ENCODE measurements around the gene WDR41.

The WDR41 gene

DNA sequence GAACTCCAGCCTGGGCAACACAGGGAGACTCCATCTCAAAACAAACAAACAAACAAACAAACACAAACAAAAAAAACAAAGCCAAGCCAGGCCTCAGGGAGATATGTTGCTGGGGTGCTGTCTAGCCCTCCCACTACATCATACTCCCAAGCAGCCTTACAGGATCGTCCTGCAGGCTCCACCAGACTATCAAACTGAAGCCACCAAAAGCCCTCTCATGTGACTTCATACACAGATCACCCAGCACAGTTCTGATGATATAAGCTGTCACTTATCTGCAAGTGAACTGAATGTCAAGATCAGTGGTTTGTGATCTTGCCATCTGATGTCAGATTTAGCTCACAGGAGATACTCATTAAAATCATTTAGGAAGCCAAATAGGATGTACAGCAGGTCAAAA lies 43.3 kb downstream of the WDR41 start:
- H2AFZ ChIP-seq (ENCODE audit: low read length, unreplicated experiment), result no peak overlapping the region
- no peaks in the 10 kb centered on the region for H3K4me1 ChIP-seq (ENCODE audit: control insufficient read depth, insufficient read depth, low read length, unreplicated experiment)
- H3K27ac ChIP-seq (ENCODE audit: low read depth, low read length), result no peak overlapping the region
- peaks cover 38% of the 10 kb centered on the region for H3K36me3 ChIP-seq (ENCODE audit: insufficient read depth, low read length)
- no peaks in the 10 kb centered on the region for H3K27me3 ChIP-seq (ENCODE audit: insufficient read depth, low read length)
- H3K79me2 ChIP-seq (ENCODE audit: control insufficient read depth, insufficient read depth, low read length, unreplicated experiment), result no peaks in the 10 kb centered on the region
- H3K4me3 ChIP-seq (ENCODE audit: low read depth, low read length), result no peak overlapping the region

DNA sequence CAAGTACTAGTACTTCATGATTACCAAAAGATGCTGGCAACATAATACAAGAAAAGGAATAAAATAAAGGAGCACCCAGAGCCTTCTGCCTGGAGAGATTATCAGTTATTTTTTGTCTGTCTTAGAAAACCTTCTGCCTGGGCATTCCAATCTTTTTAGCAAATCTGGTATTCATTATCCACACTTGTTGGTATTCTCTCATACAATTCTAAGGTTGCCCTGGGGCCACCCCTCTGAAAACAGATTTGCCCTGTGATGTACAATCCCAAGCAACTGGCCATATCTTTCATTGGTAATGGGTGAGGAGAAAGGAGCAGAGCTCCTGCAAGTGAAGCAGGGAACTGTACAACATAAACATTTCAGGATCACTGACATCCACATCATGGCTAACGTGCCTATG lies 47.8 kb downstream of the WDR41 start:
- Histone ChIP-seq H3K79me2 (ENCODE audit: control insufficient read depth, insufficient read depth, low read length, unreplicated experiment) (no peaks in the 10 kb centered on the region), H3K27ac (ENCODE audit: low read depth, low read length) (no peak overlapping the region), H3K36me3 (ENCODE audit: insufficient read depth, low read length) (peaks cover 27% of the 10 kb centered on the region), H3K4me3 (ENCODE audit: low read depth, low read length) (no peak overlapping the region), H3K4me1 (ENCODE audit: control insufficient read depth, insufficient read depth, low read length, unreplicated experiment) (no peaks in the 10 kb centered on the region), H3K27me3 (ENCODE audit: insufficient read depth, low read length) (no peaks in the 10 kb centered on the region), H2AFZ (ENCODE audit: low read length, unreplicated experiment) (no peak overlapping the region)

- no peaks in the 10 kb centered on the region for H3K27me3 ChIP-seq (ENCODE audit: insufficient read depth, low read length)
- H3K36me3 ChIP-seq (ENCODE audit: insufficient read depth, low read length), result peaks cover 20% of the 10 kb centered on the region; the same call in 1 of the 2 replicates
- no peak overlapping the region for H3K27ac ChIP-seq (ENCODE audit: low read depth, low read length)
- no peak overlapping the region for H3K4me3 ChIP-seq (ENCODE audit: low read depth, low read length)
- no peaks in the 10 kb centered on the region for H3K4me1 ChIP-seq (ENCODE audit: control insufficient read depth, insufficient read depth, low read length, unreplicated experiment)
- no peaks in the 10 kb centered on the region for H3K79me2 ChIP-seq (ENCODE audit: control insufficient read depth, insufficient read depth, low read length, unreplicated experiment)
- no peak overlapping the region for H2AFZ ChIP-seq (ENCODE audit: low read length, unreplicated experiment)
Measured at GRCh38 chr5:77443670-77444069, 48.4 kb downstream of the WDR41 start.

- Histone ChIP-seq H3K4me1 (ENCODE audit: control insufficient read depth, insufficient read depth, low read length, unreplicated experiment) (no peaks in the 10 kb centered on the region), H3K79me2 (ENCODE audit: control insufficient read depth, insufficient read depth, low read length, unreplicated experiment) (no peaks in the 10 kb centered on the region), H3K27ac (ENCODE audit: low read depth, low read length) (no peak overlapping the region), H3K36me3 (ENCODE audit: insufficient read depth, low read length) (peaks cover 6% of the 10 kb centered on the region), H3K4me3 (ENCODE audit: low read depth, low read length) (no peak overlapping the region), H2AFZ (ENCODE audit: low read length, unreplicated experiment) (no peak overlapping the region), H3K27me3 (ENCODE audit: insufficient read depth, low read length) (no peaks in the 10 kb centered on the region)
Measured at GRCh38 chr5:77438071-77438470, 54.0 kb downstream of the WDR41 start.

DNA sequence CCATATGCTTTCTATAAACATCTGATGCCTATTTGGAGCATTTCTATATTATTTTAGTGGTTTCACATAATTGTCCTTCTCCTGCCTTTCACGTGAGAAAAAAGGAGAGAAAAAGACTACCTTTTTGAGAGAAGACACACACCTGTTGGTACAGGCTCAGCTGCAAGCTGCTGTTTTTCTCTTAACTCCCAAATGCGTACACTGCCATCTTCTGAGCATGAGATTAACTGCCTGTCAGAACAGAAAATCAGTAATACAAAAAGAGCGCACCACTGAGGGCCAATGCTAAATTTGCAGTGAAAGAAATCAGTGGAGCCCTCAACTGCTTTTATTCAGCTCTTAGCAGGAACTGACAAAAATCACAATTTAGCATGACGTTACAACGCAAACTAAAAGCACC lies 54.9 kb downstream of the WDR41 start:
- H3K27me3 ChIP-seq (ENCODE audit: insufficient read depth, low read length), result no peaks in the 10 kb centered on the region
- H3K27ac ChIP-seq (ENCODE audit: low read depth, low read length), result no peak overlapping the region
- H3K4me1 ChIP-seq (ENCODE audit: control insufficient read depth, insufficient read depth, low read length, unreplicated experiment), result peaks cover under 1% of the 10 kb centered on the region
- peaks cover 14% of the 10 kb centered on the region for H3K36me3 ChIP-seq (ENCODE audit: insufficient read depth, low read length)
- no peaks in the 10 kb centered on the region for H3K79me2 ChIP-seq (ENCODE audit: control insufficient read depth, insufficient read depth, low read length, unreplicated experiment)
- no peak overlapping the region for H3K4me3 ChIP-seq (ENCODE audit: low read depth, low read length)
- H2AFZ ChIP-seq (ENCODE audit: low read length, unreplicated experiment), result no peak overlapping the region

- H3K36me3 ChIP-seq (ENCODE audit: insufficient read depth, low read length), result peaks cover 31% of the 10 kb centered on the region
- peak overlapping the region; percentile 42 for H3K27ac ChIP-seq (ENCODE audit: low read depth, low read length)
- peaks cover 33% of the 10 kb centered on the region for H3K4me1 ChIP-seq (ENCODE audit: control insufficient read depth, insufficient read depth, low read length, unreplicated experiment)
- no peak overlapping the region for H3K4me3 ChIP-seq (ENCODE audit: low read depth, low read length)
- no peaks in the 10 kb centered on the region for H3K79me2 ChIP-seq (ENCODE audit: control insufficient read depth, insufficient read depth, low read length, unreplicated experiment)
- no peak overlapping the region for H2AFZ ChIP-seq (ENCODE audit: low read length, unreplicated experiment)
- no peaks in the 10 kb centered on the region for H3K27me3 ChIP-seq (ENCODE audit: insufficient read depth, low read length)
Measured at GRCh38 chr5:77431719-77432118, 60.4 kb downstream of the WDR41 start.

GRCh38 chr5:77431286-77431685 lies 60.8 kb downstream of the WDR41 start:
- Histone ChIP-seq H3K36me3 (ENCODE audit: insufficient read depth, low read length) (peaks cover 31% of the 10 kb centered on the region), H3K79me2 (ENCODE audit: control insufficient read depth, insufficient read depth, low read length, unreplicated experiment) (no peaks in the 10 kb centered on the region), H2AFZ (ENCODE audit: low read length, unreplicated experiment) (no peak overlapping the region), H3K4me3 (ENCODE audit: low read depth, low read length) (no peak overlapping the region), H3K27ac (ENCODE audit: low read depth, low read length) (peak overlapping the region; percentile 42), H3K4me1 (ENCODE audit: control insufficient read depth, insufficient read depth, low read length, unreplicated experiment) (peaks cover 37% of the 10 kb centered on the region), H3K27me3 (ENCODE audit: insufficient read depth, low read length) (no peaks in the 10 kb centered on the region)

GRCh38 chr5:77430726-77431125 lies 61.4 kb downstream of the WDR41 start:
- H3K4me1 ChIP-seq (ENCODE audit: control insufficient read depth, insufficient read depth, low read length, unreplicated experiment), result peaks cover 41% of the 10 kb centered on the region
- H3K27me3 ChIP-seq (ENCODE audit: insufficient read depth, low read length), result no peaks in the 10 kb centered on the region
- peaks cover 27% of the 10 kb centered on the region for H3K36me3 ChIP-seq (ENCODE audit: insufficient read depth, low read length)
- H3K79me2 ChIP-seq (ENCODE audit: control insufficient read depth, insufficient read depth, low read length, unreplicated experiment), result no peaks in the 10 kb centered on the region
- H3K27ac ChIP-seq (ENCODE audit: low read depth, low read length), result peak overlapping the region; percentile 42; the same call in 1 of the 2 replicates
- H3K4me3 ChIP-seq (ENCODE audit: low read depth, low read length), result no peak overlapping the region
- H2AFZ ChIP-seq (ENCODE audit: low read length, unreplicated experiment), result no peak overlapping the region

DNA sequence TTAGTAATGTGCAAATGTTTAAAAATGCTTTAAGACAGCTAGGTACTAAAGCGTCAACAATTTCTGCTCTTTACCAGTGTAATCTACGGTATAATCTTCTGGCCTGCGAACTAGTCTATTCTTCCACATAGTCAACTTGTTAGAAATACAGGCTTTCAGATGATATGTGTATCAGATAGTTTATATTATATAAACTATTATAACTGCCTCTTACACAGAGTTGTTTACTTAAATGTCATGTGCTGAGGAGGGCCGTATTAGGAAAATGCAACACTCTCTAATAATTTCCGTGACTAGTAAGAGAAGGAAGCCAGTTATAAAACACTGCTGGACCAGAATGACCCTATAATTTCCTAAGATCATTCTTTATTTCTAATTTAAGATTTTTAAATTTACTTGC lies 63.6 kb downstream of the WDR41 start:
- Histone ChIP-seq H3K27ac (ENCODE audit: low read depth, low read length) (peak overlapping the region; percentile 69), H3K79me2 (ENCODE audit: control insufficient read depth, insufficient read depth, low read length, unreplicated experiment) (no peaks in the 10 kb centered on the region), H3K4me3 (ENCODE audit: low read depth, low read length) (no peak overlapping the region), H3K27me3 (ENCODE audit: insufficient read depth, low read length) (no peaks in the 10 kb centered on the region), H2AFZ (ENCODE audit: low read length, unreplicated experiment) (no peak overlapping the region), H3K4me1 (ENCODE audit: control insufficient read depth, insufficient read depth, low read length, unreplicated experiment) (peaks cover 41% of the 10 kb centered on the region), H3K36me3 (ENCODE audit: insufficient read depth, low read length) (peaks cover 27% of the 10 kb centered on the region)

GRCh38 chr5:77427998-77428397 lies 64.1 kb downstream of the WDR41 start:
- Histone ChIP-seq H3K4me3 (ENCODE audit: low read depth, low read length) (peak overlapping the region; percentile 33; the same call in 1 of the 2 replicates), H3K79me2 (ENCODE audit: control insufficient read depth, insufficient read depth, low read length, unreplicated experiment) (no peaks in the 10 kb centered on the region), H3K36me3 (ENCODE audit: insufficient read depth, low read length) (peaks cover 24% of the 10 kb centered on the region), H2AFZ (ENCODE audit: low read length, unreplicated experiment) (no peak overlapping the region), H3K27ac (ENCODE audit: low read depth, low read length) (peak overlapping the region; percentile 69), H3K4me1 (ENCODE audit: control insufficient read depth, insufficient read depth, low read length, unreplicated experiment) (peaks cover 41% of the 10 kb centered on the region), H3K27me3 (ENCODE audit: insufficient read depth, low read length) (no peaks in the 10 kb centered on the region)

GRCh38 chr5:77426670-77427069 lies 65.4 kb downstream of the WDR41 start:
- peaks cover 11% of the 10 kb centered on the region for H3K36me3 ChIP-seq (ENCODE audit: insufficient read depth, low read length)
- H2AFZ ChIP-seq (ENCODE audit: low read length, unreplicated experiment), result no peak overlapping the region
- no peaks in the 10 kb centered on the region for H3K79me2 ChIP-seq (ENCODE audit: control insufficient read depth, insufficient read depth, low read length, unreplicated experiment)
- peak overlapping the region; percentile 69 for H3K27ac ChIP-seq (ENCODE audit: low read depth, low read length)
- peaks cover 35% of the 10 kb centered on the region for H3K4me1 ChIP-seq (ENCODE audit: control insufficient read depth, insufficient read depth, low read length, unreplicated experiment)
- no peak overlapping the region for H3K4me3 ChIP-seq (ENCODE audit: low read depth, low read length)
- H3K27me3 ChIP-seq (ENCODE audit: insufficient read depth, low read length), result no peaks in the 10 kb centered on the region

Data from ACC112 (cell line).